ENCODE measurements around the gene MYO5A.
"Not testable (repeated sequence)": the region's sequence is repeated elsewhere in the genome, so short reads cannot be mapped to it uniquely, and the experiment has no call there.

Gene MYO5A

GRCh38 chr15:52567871-52568600 is 39.4 kb upstream of the MYO5A start:
- no peak for DNase-seq
- H3K27me3 ChIP-seq (replicated peaks in 2 of 5; ENCODE audit: control insufficient read depth in 4 of 5, insufficient read depth in 5 of 5, low read length in 4 of 5), result no peaks in the 10 kb centered on the region
- no peaks in the 10 kb centered on the region for H3K9me3 ChIP-seq (ENCODE audit: control extremely low read depth in 1 of 5, control insufficient read depth in 4 of 5, insufficient read depth in 2 of 5, low read depth in 1 of 5, low read length in 4 of 5)
- 7% methylated on average over 17 of the region's 25 CpGs for WGBS (ENCODE audit: insufficient coverage)
- H3K4me3 ChIP-seq (ENCODE audit: control insufficient read depth in 1 of 7, extremely low read depth in 1 of 7, insufficient read depth in 4 of 7, low read depth in 2 of 7, low read length in 6 of 7), result peak overlapping the region; percentile 34 to 87 (median 76)
- peak overlapping the region; percentile 93 to 97 for H3K27ac ChIP-seq (ENCODE audit: insufficient read depth in 1 of 2, low read depth in 1 of 2, low read length in 2 of 2, poor library complexity in 1 of 2, severe bottlenecking in 2 of 2)
- H3K4me1 ChIP-seq (ENCODE audit: control extremely low read depth in 1 of 4, control insufficient read depth in 4 of 4, insufficient read depth in 4 of 4, low read length in 3 of 4), result peaks cover 17 to 39% (median 26%) of the 10 kb centered on the region in 4 experiments
- POLR2A ChIA-PET, result interaction anchor here (1.3 kb wide), 1 partner anchor 14 kb away, joined by 6 read pairs; no protein-coding TSS in a partner anchor
- peaks cover 0 to 6% (median under 1%) of the 10 kb centered on the region in 4 experiments for H3K36me3 ChIP-seq (ENCODE audit: control insufficient read depth in 4 of 4, insufficient read depth in 4 of 4, low read length in 3 of 4)
- CTCF ChIA-PET, result no interaction called here

- peak overlapping the region in 1 of 2 experiments; percentile 97 for H3K27ac ChIP-seq (ENCODE audit: insufficient read depth in 1 of 2, low read depth in 1 of 2, low read length in 2 of 2, poor library complexity in 1 of 2, severe bottlenecking in 2 of 2)
- H3K4me1 ChIP-seq (ENCODE audit: control extremely low read depth in 1 of 4, control insufficient read depth in 4 of 4, insufficient read depth in 4 of 4, low read length in 3 of 4), result peaks cover 17 to 39% (median 26%) of the 10 kb centered on the region in 4 experiments
- H3K9me3 ChIP-seq (ENCODE audit: control extremely low read depth in 1 of 5, control insufficient read depth in 4 of 5, insufficient read depth in 2 of 5, low read depth in 1 of 5, low read length in 4 of 5), result no peaks in the 10 kb centered on the region
- WGBS (ENCODE audit: insufficient coverage), result 24% methylated on average over 2 of the region's 4 CpGs
- H3K36me3 ChIP-seq (ENCODE audit: control insufficient read depth in 4 of 4, insufficient read depth in 4 of 4, low read length in 3 of 4), result peaks cover 0 to 6% (median under 1%) of the 10 kb centered on the region in 4 experiments
- H3K27me3 ChIP-seq (replicated peaks in 2 of 5; ENCODE audit: control insufficient read depth in 4 of 5, insufficient read depth in 5 of 5, low read length in 4 of 5), result no peaks in the 10 kb centered on the region
- DNase-seq, result peak; percentile 16 to 41 (median 22)
- H3K4me3 ChIP-seq (ENCODE audit: control insufficient read depth in 1 of 7, extremely low read depth in 1 of 7, insufficient read depth in 4 of 7, low read depth in 2 of 7, low read length in 6 of 7), result peak overlapping the region in 6 of 7 experiments; percentile 65 to 87 (median 76)
- ChIA-PET CTCF (interaction anchor here (0.9 to 1.9 kb wide), 4 partner anchors 38 to 235 kb away, joined by 3 to 6 read pairs (median 4); partner anchors contain the start of gene MYO5A), POLR2A (interaction anchor here (0.8 kb wide), 1 partner anchor 69 kb away, joined by 3 read pairs; no protein-coding TSS in a partner anchor)
Measured at GRCh38 chr15:52566889-52567288, 38.2 kb upstream of the MYO5A start.

- not testable (repeated sequence) for H3K27ac ChIP-seq (ENCODE audit: insufficient read depth in 1 of 2, low read depth in 1 of 2, low read length in 2 of 2, poor library complexity in 1 of 2, severe bottlenecking in 2 of 2); H3K27me3 ChIP-seq (replicated peaks in 2 of 5; ENCODE audit: control insufficient read depth in 4 of 5, insufficient read depth in 5 of 5, low read length in 4 of 5); H3K4me3 ChIP-seq (ENCODE audit: control insufficient read depth in 1 of 7, extremely low read depth in 1 of 7, insufficient read depth in 4 of 7, low read depth in 2 of 7, low read length in 6 of 7); H3K9me3 ChIP-seq (ENCODE audit: control extremely low read depth in 1 of 5, control insufficient read depth in 4 of 5, insufficient read depth in 2 of 5, low read depth in 1 of 5, low read length in 4 of 5); H3K36me3 ChIP-seq (ENCODE audit: control insufficient read depth in 4 of 4, insufficient read depth in 4 of 4, low read length in 3 of 4)
- DNase-seq, result peak; percentile 42 to 83 (median 79)
- ChIA-PET POLR2A (interaction anchor here (0.7 kb wide), 1 partner anchor 43 kb away, joined by 4 read pairs; no protein-coding TSS in a partner anchor), CTCF (interaction anchor here (0.9 to 2.1 kb wide), 6 partner anchors 11 to 308 kb away, joined by 3 to 9 read pairs (median 4); partner anchors contain the start of gene MYO5A)
- peaks cover 17 to 39% (median 26%) of the 10 kb centered on the region in 4 experiments for H3K4me1 ChIP-seq (ENCODE audit: control extremely low read depth in 1 of 4, control insufficient read depth in 4 of 4, insufficient read depth in 4 of 4, low read length in 3 of 4)
- WGBS (ENCODE audit: insufficient coverage), result 94% methylated on average over 10 of the region's 13 CpGs
Measured at GRCh38 chr15:52565417-52566358, 37.0 kb upstream of the MYO5A start.

- CTCF ChIA-PET, result interaction anchor here (1.0 to 2.1 kb wide), 3 partner anchors 9 to 38 kb away, joined by 3 to 9 read pairs (median 3); partner anchors contain the start of gene MYO5A
- DNase-seq, result no peak
- H3K27me3 ChIP-seq (replicated peaks in 2 of 5; ENCODE audit: control insufficient read depth in 4 of 5, insufficient read depth in 5 of 5, low read length in 4 of 5), result no peaks in the 10 kb centered on the region
- POLR2A ChIA-PET, result interaction anchor here (0.6 kb wide), 1 partner anchor 98 kb away, joined by 5 read pairs; no protein-coding TSS in a partner anchor
- peaks cover 0 to 4% (median 1%) of the 10 kb centered on the region in 5 experiments for H3K9me3 ChIP-seq (ENCODE audit: control extremely low read depth in 1 of 5, control insufficient read depth in 4 of 5, insufficient read depth in 2 of 5, low read depth in 1 of 5, low read length in 4 of 5)
- 83% methylated on average over 2 of the region's 4 CpGs for WGBS (ENCODE audit: insufficient coverage)
- no peak overlapping the region for H3K4me3 ChIP-seq (ENCODE audit: control insufficient read depth in 1 of 7, extremely low read depth in 1 of 7, insufficient read depth in 4 of 7, low read depth in 2 of 7, low read length in 6 of 7)
- H3K4me1 ChIP-seq (ENCODE audit: control extremely low read depth in 1 of 4, control insufficient read depth in 4 of 4, insufficient read depth in 4 of 4, low read length in 3 of 4), result peaks cover 17 to 36% (median 24%) of the 10 kb centered on the region in 4 experiments
- peaks cover 4 to 29% (median 10%) of the 10 kb centered on the region in 4 experiments for H3K36me3 ChIP-seq (ENCODE audit: control insufficient read depth in 4 of 4, insufficient read depth in 4 of 4, low read length in 3 of 4)
- no peak overlapping the region for H3K27ac ChIP-seq (ENCODE audit: insufficient read depth in 1 of 2, low read depth in 1 of 2, low read length in 2 of 2, poor library complexity in 1 of 2, severe bottlenecking in 2 of 2)
Measured at GRCh38 chr15:52563501-52564060, 34.9 kb upstream of the MYO5A start.

- DNase-seq, result no peak
- Histone ChIP-seq H3K9me3 (ENCODE audit: control extremely low read depth in 1 of 5, control insufficient read depth in 4 of 5, insufficient read depth in 2 of 5, low read depth in 1 of 5, low read length in 4 of 5) (peaks cover 0 to 4% (median 1%) of the 10 kb centered on the region in 5 experiments), H3K4me1 (ENCODE audit: control extremely low read depth in 1 of 4, control insufficient read depth in 4 of 4, insufficient read depth in 4 of 4, low read length in 3 of 4) (peaks cover 0 to 5% (median 2%) of the 10 kb centered on the region in 4 experiments), H3K4me3 (ENCODE audit: control insufficient read depth in 1 of 7, extremely low read depth in 1 of 7, insufficient read depth in 4 of 7, low read depth in 2 of 7, low read length in 6 of 7) (no peak overlapping the region), H3K36me3 (ENCODE audit: control insufficient read depth in 4 of 4, insufficient read depth in 4 of 4, low read length in 3 of 4) (peaks cover 4 to 36% (median 15%) of the 10 kb centered on the region in 4 experiments), H3K27ac (ENCODE audit: insufficient read depth in 1 of 2, low read depth in 1 of 2, low read length in 2 of 2, poor library complexity in 1 of 2, severe bottlenecking in 2 of 2) (no peak overlapping the region), H3K27me3 (replicated peaks in 2 of 5; ENCODE audit: control insufficient read depth in 4 of 5, insufficient read depth in 5 of 5, low read length in 4 of 5) (no peaks in the 10 kb centered on the region)
- CTCF ChIA-PET, result interaction anchor here (1.3 to 2.3 kb wide), 2 partner anchors 10 to 13 kb away, joined by 5 to 8 read pairs; no protein-coding TSS in a partner anchor
- 80% methylated on average over 2 of the region's 2 CpGs for WGBS (ENCODE audit: insufficient coverage)
- POLR2A ChIA-PET, result no interaction called here
Measured at GRCh38 chr15:52559575-52559974, 30.9 kb upstream of the MYO5A start.

- ChIA-PET CTCF (interaction anchor here (0.6 to 2.3 kb wide), 3 partner anchors 9 to 345 kb away, joined by 3 to 8 read pairs (median 5); no protein-coding TSS in a partner anchor), POLR2A (interaction anchor here (0.6 kb wide), 1 partner anchor 94 kb away, joined by 3 read pairs; no protein-coding TSS in a partner anchor)
- Histone ChIP-seq H3K4me3 (ENCODE audit: control insufficient read depth in 1 of 7, extremely low read depth in 1 of 7, insufficient read depth in 4 of 7, low read depth in 2 of 7, low read length in 6 of 7) (no peak overlapping the region), H3K27me3 (replicated peaks in 2 of 5; ENCODE audit: control insufficient read depth in 4 of 5, insufficient read depth in 5 of 5, low read length in 4 of 5) (no peaks in the 10 kb centered on the region), H3K36me3 (ENCODE audit: control insufficient read depth in 4 of 4, insufficient read depth in 4 of 4, low read length in 3 of 4) (peaks cover 4 to 34% (median 16%) of the 10 kb centered on the region in 4 experiments), H3K27ac (ENCODE audit: insufficient read depth in 1 of 2, low read depth in 1 of 2, low read length in 2 of 2, poor library complexity in 1 of 2, severe bottlenecking in 2 of 2) (no peak overlapping the region), H3K9me3 (ENCODE audit: control extremely low read depth in 1 of 5, control insufficient read depth in 4 of 5, insufficient read depth in 2 of 5, low read depth in 1 of 5, low read length in 4 of 5) (peaks cover 0 to 4% (median 1%) of the 10 kb centered on the region in 5 experiments), H3K4me1 (ENCODE audit: control extremely low read depth in 1 of 4, control insufficient read depth in 4 of 4, insufficient read depth in 4 of 4, low read length in 3 of 4) (peaks cover 0 to 4% (median 1%) of the 10 kb centered on the region in 4 experiments)
- 100% methylated on average over 4 of the region's 6 CpGs for WGBS (ENCODE audit: insufficient coverage)
- peak in 1 of 3 donors; percentile 44 for DNase-seq
Measured at GRCh38 chr15:52559022-52559421, 30.3 kb upstream of the MYO5A start.
